Esophagus squamous epithelium (tissue), 5 donors: ENCODE data around the gene LGR6. TPM values are rescaled to one million over a fixed set of nuclear protein-coding genes. Genes with fewer than 3 reads are reported as not detected.

Experiments
- DNase-seq: peaks from one replicate; lab custom pipeline; 2025; lab: John Stamatoyannopoulos, UW
- H3K27ac ChIP-seq, 4 donors: fragments of 200-600 bp; sonication (generic); one replicate each; pipeline ENCODE4 v1.5.1; 2016 to 2019; ENCODE audit warnings: mild to moderate bottlenecking in 1 of 4
- H3K27me3 ChIP-seq, 4 donors: fragments of 200-600 bp; sonication (generic); 1 replicate in 3 of 4; 2 replicates in 1 of 4; pipeline versions ENCODE4 v1.5.1 to v1.6.0; 2017 to 2021; ENCODE audit warnings: antibody characterized with exemption in 1 of 4
- H3K36me3 ChIP-seq, 3 donors: fragments of 200-600 bp; sonication (generic); one replicate each; pipeline ENCODE4 v1.5.1; 2016 to 2019
- H3K4me1 ChIP-seq, 3 donors: fragments of 200-600 bp; sonication (generic); one replicate each; pipeline ENCODE4 v1.5.1; 2017 to 2019
- H3K4me3 ChIP-seq, 4 donors: fragments of 200-600 bp; sonication (generic); 1 replicate in 3 of 4; 2 replicates in 1 of 4; pipeline ENCODE4 v1.5.1; 2016 to 2019; ENCODE audit warnings: mild to moderate bottlenecking in 2 of 4, moderate library complexity in 1 of 4
- H3K9me3 ChIP-seq, 3 donors: fragments of 200-600 bp; sonication (generic); one replicate each; pipeline ENCODE4 v1.5.1; 2016 to 2019
- CTCF ChIP-seq, 6 experiments: fragments of 450-650 bp in 4 of 6; fragments of 200-600 bp in 2 of 6; sonication (generic) in 2 of 6; IDR thresholded peaks; one replicate each; pipeline ENCODE4 v1.5.1; 2016 to 2019; ENCODE audit warnings: antibody characterized with exemption in 6 of 6, mild to moderate bottlenecking in 4 of 6, moderate library complexity in 4 of 6
- POLR2A ChIP-seq, 4 donors: fragments of 450-650 bp; IDR thresholded peaks; one replicate each; pipeline ENCODE4 v1.6.1; 2017; ENCODE audit warnings: antibody characterized with exemption in 4 of 4, mild to moderate bottlenecking in 4 of 4, moderate library complexity in 3 of 4
- WGBS, 2 donors: methylation state at CpG; one replicate each; pipeline ENCODE4 v1.1.5; 2018; 5-methylcytosine and 5-hydroxymethylcytosine counted together
- intact Hi-C: fragments of 100-400 bp; cut with DNase I; formaldehyde crosslinking; loops from one replicate; pipeline ENCODE4 v1.15.0; 2022
- total RNA-seq, 4 donors: library from RNA; depleted of rRNA; stranded (reverse); fragments of >200 nt; gene quantifications; one replicate each; pipeline ENCODE4 v1.1.0, GENCODE V29; 2016
- donor health status: DM: yes; HTN: yes; CAD: no.

LGR6 gene
- total RNA-seq, 4 donors from 2014 or later = 0.53 to 6.4 (median 2.9) TPM

- H3K27me3 ChIP-seq = peaks cover 0 to 95% (median 0%) of the 10 kb centered on the region in 4 donors
- intact Hi-C loops = no loop called here
- 85 to 97% methylated on average over 3 of the region's 3 CpGs for WGBS, 2 donors
- no peak overlapping the region for H3K27ac ChIP-seq
- H3K4me1 ChIP-seq = peaks cover 0 to 29% (median 6%) of the 10 kb centered on the region in 3 donors
- TF ChIP-seq POLR2A (IDR thresholded peaks at IDR 0.05) (no peak), CTCF (IDR thresholded peaks at IDR 0.05) (no peak)
- H3K4me3 ChIP-seq = no peak overlapping the region
- no peaks in the 10 kb centered on the region for H3K36me3 ChIP-seq
- no peak for DNase-seq
- no peaks in the 10 kb centered on the region for H3K9me3 ChIP-seq
These were observed 40.9 kb downstream of the LGR6 start for GRCh38 chr1:202234331-202235002.

GRCh38 chr1:202235003-202235660 lies 41.5 kb downstream of the LGR6 start:
- Histone ChIP-seq H3K27ac (no peak overlapping the region), H3K27me3 (peaks cover 0 to 95% (median 0%) of the 10 kb centered on the region in 4 donors), H3K36me3 (no peaks in the 10 kb centered on the region), H3K4me3 (no peak overlapping the region), H3K4me1 (peaks cover 0 to 23% (median 3%) of the 10 kb centered on the region in 3 donors), H3K9me3 (no peaks in the 10 kb centered on the region)
- DNase-seq = no peak
- intact Hi-C loops = no loop called here
- WGBS, 2 donors = 55 to 74% methylated on average over 4 to 7 of the region's 7 CpGs
- TF ChIP-seq CTCF (IDR thresholded peaks at IDR 0.05) = no peak
- no peak for TF ChIP-seq POLR2A (IDR thresholded peaks at IDR 0.05)

- intact Hi-C loops = no loop called here
- TF ChIP-seq POLR2A (IDR thresholded peaks at IDR 0.05) (no peak), CTCF (IDR thresholded peaks at IDR 0.05) (peak; percentile 52 to 89 (median 80))
- Histone ChIP-seq H3K27ac (no peak overlapping the region), H3K4me3 (no peak overlapping the region), H3K27me3 (peaks cover 0 to 95% (median 0%) of the 10 kb centered on the region in 4 donors), H3K4me1 (peaks cover 0 to 20% (median 3%) of the 10 kb centered on the region in 3 donors), H3K36me3 (no peaks in the 10 kb centered on the region), H3K9me3 (no peaks in the 10 kb centered on the region)
- WGBS, 2 donors = 29 to 30% methylated on average over 6 to 9 of the region's 19 CpGs
- no peak for DNase-seq
These were observed 42.5 kb downstream of the LGR6 start for GRCh38 chr1:202235856-202236837.

- Histone ChIP-seq H3K4me3 (no peak overlapping the region), H3K4me1 (peaks cover 0 to 22% (median 3%) of the 10 kb centered on the region in 3 donors), H3K27ac (no peak overlapping the region), H3K9me3 (no peaks in the 10 kb centered on the region), H3K27me3 (peaks cover 0 to 95% (median 0%) of the 10 kb centered on the region in 4 donors), H3K36me3 (no peaks in the 10 kb centered on the region)
- intact Hi-C loops = no loop called here
- 37 to 64% methylated on average over 4 to 6 of the region's 8 CpGs for WGBS, 2 donors
- peak in 3 of 6 experiments; percentile 8 to 47 (median 21) for TF ChIP-seq CTCF (IDR thresholded peaks at IDR 0.05)
- TF ChIP-seq POLR2A (IDR thresholded peaks at IDR 0.05) = no peak
- no peak for DNase-seq
These were observed 43.5 kb downstream of the LGR6 start for GRCh38 chr1:202237052-202237451.
